ENCODE data around the gene ESPN. TPM values are rescaled to one million over a fixed set of nuclear protein-coding genes. Genes with fewer than 3 reads are reported as not detected.

ESPN gene
- total and polyA plus RNA-seq, 10 of the 15 experiments (the other 5 are each of a cell fraction or from before 2014, with no cell fraction given) = 0.18 to 0.71 (median 0.59) TPM; not detected in 7

- H3K9me3 ChIP-seq (replicated peaks; ENCODE audit: control insufficient read depth, insufficient read depth, low read length) = no peaks in the 10 kb centered on the region
- ChIA-PET CTCF (interaction anchor here (0.6 to 4.9 kb wide), 12 partner anchors 9 to 157 kb away, joined by 3 to 25 read pairs (median 5); partner anchors contain the start of gene ZBTB48), SMC1A (ENCODE audit: uncharacterized antibody, unreplicated experiment) (interaction anchor here (0.6 kb wide), 1 partner anchor 156 kb away, joined by 3 read pairs; no protein-coding TSS in a partner anchor), RAD21 (ENCODE audit: unreplicated experiment) (interaction anchor here (1.4 kb wide), 1 partner anchor 95 kb away, joined by 3 read pairs; no protein-coding TSS in a partner anchor), POLR2A (interaction anchor here (0.6 kb wide), 1 partner anchor 9 kb away, joined by 5 read pairs; no protein-coding TSS in a partner anchor)
- H3K9ac ChIP-seq (ENCODE audit: control insufficient read depth, insufficient read depth, low read length) = no peak overlapping the region
- TF ChIP-seq NR2F1 (conservative IDR thresholded peaks at IDR 0.05) (no peak), IKZF1 (conservative IDR thresholded peaks at IDR 0.05) (no peak), JUNB (IDR thresholded peaks at IDR 0.05) (no peak), BMI1 (IDR thresholded peaks at IDR 0.05; ENCODE audit: borderline replicate concordance) (no peak), MYB (IDR thresholded peaks at IDR 0.05; ENCODE audit: borderline replicate concordance, low read depth, low read length) (no peak), BCL11A (IDR thresholded peaks at IDR 0.05; ENCODE audit: low read depth, low read length) (no peak), MTA2 (IDR thresholded peaks at IDR 0.05; ENCODE audit: low read depth) (no peak), SMARCA5 (IDR thresholded peaks at IDR 0.05) (no peak), CEBPB (IDR thresholded peaks at IDR 0.05; ENCODE audit: borderline replicate concordance in 1 of 2, low read depth in 2 of 2, low read length in 2 of 2) (no peak), CHD4 (IDR thresholded peaks at IDR 0.05) (no peak), RUNX3 (IDR thresholded peaks at IDR 0.05; ENCODE audit: low read length) (no peak), RAD21 (IDR thresholded peaks at IDR 0.05; ENCODE audit: insufficient read depth, low read depth, low read length) (no peak), CHD2 (IDR thresholded peaks at IDR 0.05; ENCODE audit: borderline replicate concordance, low read depth, low read length) (no peak), EZH2 (IDR thresholded peaks at IDR 0.05; ENCODE audit: borderline replicate concordance, control insufficient read depth, low read depth, low read length) (no peak)
- intact Hi-C loops (cut with micrococcal nuclease; ENCODE audit: unreplicated experiment) (no loop called here), in situ Hi-C loops (cut with MboI) (loop anchor here (25.0 kb wide), 1 partner anchor 724 kb away; no protein-coding TSS in a partner anchor)
- DNase-seq (ENCODE audit: low read depth, low spot score) (no peak), ATAC-seq (no peak), FAIRE-seq (no peak)
- no peaks in the 10 kb centered on the region for H3K36me3 ChIP-seq (ENCODE audit: control insufficient read depth in 2 of 2, insufficient read depth in 2 of 2, low read length in 1 of 2)
- H3K4me1 ChIP-seq (ENCODE audit: control insufficient read depth, insufficient read depth, low read length) = no peaks in the 10 kb centered on the region
- H4K20me1 ChIP-seq (ENCODE audit: control insufficient read depth, insufficient read depth) = peaks cover 2% of the 10 kb centered on the region; the same call in 1 of the 2 replicates
- H2AFZ ChIP-seq (ENCODE audit: control insufficient read depth, low read depth, low read length) = no peak overlapping the region
- WGBS (ENCODE audit: insufficient coverage, insufficient replicate concordance, low lambda C conversion rate, missing lambda C conversion rate) = 22% methylated on average over 12 of the region's 13 CpGs
- BruUV-seq (replicated peaks) = no TSS peak
- no peak overlapping the region for H3K4me3 ChIP-seq
- no peak overlapping the region for H3K27ac ChIP-seq (ENCODE audit: control insufficient read depth, insufficient read depth)
- H3K4me2 ChIP-seq (ENCODE audit: control insufficient read depth, insufficient read depth) = no peak overlapping the region
- H3K27me3 ChIP-seq (replicated peaks in 1 of 2; ENCODE audit: control insufficient read depth in 2 of 2, insufficient read depth in 2 of 2, low read length in 1 of 2) = peaks cover 2 to 3% of the 10 kb centered on the region in 2 experiments; a peak in 3 of 4 replicates
- no peaks in the 10 kb centered on the region for H3K79me2 ChIP-seq (ENCODE audit: control insufficient read depth, insufficient read depth, low read length)
These were observed 64.2 kb downstream of the ESPN start for GRCh38 chr1:6488602-6489382.

All from GM12878 (cell line).